ENCODE measurements around the gene MITF.

DNA sequence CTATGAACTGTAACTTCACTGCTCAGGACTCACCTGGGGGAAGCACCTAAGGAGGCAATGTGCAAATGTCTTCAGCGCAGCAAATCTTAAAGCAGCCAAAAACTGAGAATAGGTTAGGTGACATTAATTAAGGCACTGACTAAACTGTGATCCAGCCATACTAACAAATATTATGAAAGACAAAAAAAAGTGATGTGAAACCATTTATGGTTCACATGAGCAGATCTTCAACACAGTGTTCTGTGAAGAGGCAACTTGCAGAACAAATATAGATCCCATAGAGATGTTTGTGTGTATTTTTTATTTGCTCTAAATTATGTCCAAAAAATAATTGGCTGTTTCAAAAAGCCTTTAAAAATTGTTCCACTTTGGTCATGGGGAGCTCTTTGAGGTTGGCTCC, 24.1 kb upstream of the MITF start:
- TF ChIP-seq, protein P1, sequence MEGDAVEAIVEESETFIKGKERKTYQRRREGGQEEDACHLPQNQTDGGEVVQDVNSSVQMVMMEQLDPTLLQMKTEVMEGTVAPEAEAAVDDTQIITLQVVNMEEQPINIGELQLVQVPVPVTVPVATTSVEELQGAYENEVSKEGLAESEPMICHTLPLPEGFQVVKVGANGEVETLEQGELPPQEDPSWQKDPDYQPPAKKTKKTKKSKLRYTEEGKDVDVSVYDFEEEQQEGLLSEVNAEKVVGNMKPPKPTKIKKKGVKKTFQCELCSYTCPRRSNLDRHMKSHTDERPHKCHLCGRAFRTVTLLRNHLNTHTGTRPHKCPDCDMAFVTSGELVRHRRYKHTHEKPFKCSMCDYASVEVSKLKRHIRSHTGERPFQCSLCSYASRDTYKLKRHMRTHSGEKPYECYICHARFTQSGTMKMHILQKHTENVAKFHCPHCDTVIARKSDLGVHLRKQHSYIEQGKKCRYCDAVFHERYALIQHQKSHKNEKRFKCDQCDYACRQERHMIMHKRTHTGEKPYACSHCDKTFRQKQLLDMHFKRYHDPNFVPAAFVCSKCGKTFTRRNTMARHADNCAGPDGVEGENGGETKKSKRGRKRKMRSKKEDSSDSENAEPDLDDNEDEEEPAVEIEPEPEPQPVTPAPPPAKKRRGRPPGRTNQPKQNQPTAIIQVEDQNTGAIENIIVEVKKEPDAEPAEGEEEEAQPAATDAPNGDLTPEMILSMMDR (IDR thresholded peaks at IDR 0.05), result no peak
- TF ChIP-seq, protein P2, sequence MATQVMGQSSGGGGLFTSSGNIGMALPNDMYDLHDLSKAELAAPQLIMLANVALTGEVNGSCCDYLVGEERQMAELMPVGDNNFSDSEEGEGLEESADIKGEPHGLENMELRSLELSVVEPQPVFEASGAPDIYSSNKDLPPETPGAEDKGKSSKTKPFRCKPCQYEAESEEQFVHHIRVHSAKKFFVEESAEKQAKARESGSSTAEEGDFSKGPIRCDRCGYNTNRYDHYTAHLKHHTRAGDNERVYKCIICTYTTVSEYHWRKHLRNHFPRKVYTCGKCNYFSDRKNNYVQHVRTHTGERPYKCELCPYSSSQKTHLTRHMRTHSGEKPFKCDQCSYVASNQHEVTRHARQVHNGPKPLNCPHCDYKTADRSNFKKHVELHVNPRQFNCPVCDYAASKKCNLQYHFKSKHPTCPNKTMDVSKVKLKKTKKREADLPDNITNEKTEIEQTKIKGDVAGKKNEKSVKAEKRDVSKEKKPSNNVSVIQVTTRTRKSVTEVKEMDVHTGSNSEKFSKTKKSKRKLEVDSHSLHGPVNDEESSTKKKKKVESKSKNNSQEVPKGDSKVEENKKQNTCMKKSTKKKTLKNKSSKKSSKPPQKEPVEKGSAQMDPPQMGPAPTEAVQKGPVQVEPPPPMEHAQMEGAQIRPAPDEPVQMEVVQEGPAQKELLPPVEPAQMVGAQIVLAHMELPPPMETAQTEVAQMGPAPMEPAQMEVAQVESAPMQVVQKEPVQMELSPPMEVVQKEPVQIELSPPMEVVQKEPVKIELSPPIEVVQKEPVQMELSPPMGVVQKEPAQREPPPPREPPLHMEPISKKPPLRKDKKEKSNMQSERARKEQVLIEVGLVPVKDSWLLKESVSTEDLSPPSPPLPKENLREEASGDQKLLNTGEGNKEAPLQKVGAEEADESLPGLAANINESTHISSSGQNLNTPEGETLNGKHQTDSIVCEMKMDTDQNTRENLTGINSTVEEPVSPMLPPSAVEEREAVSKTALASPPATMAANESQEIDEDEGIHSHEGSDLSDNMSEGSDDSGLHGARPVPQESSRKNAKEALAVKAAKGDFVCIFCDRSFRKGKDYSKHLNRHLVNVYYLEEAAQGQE (IDR thresholded peaks at IDR 0.05; ENCODE audit: low read depth, low read length), result no peak
- TF ChIP-seq MXI1 (IDR thresholded peaks at IDR 0.05; ENCODE audit: low read depth, low read length) (no peak), YY1 (IDR thresholded peaks at IDR 0.05; ENCODE audit: low read depth) (no peak), RFX5 (IDR thresholded peaks at IDR 0.05; ENCODE audit: low read length) (no peak), NRF1 (IDR thresholded peaks at IDR 0.05; ENCODE audit: low read depth, low read length) (no peak)
- TF ChIP-seq, protein P3, sequence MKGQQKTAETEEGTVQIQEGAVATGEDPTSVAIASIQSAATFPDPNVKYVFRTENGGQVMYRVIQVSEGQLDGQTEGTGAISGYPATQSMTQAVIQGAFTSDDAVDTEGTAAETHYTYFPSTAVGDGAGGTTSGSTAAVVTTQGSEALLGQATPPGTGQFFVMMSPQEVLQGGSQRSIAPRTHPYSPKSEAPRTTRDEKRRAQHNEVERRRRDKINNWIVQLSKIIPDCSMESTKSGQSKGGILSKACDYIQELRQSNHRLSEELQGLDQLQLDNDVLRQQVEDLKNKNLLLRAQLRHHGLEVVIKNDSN (IDR thresholded peaks at IDR 0.05; ENCODE audit: borderline replicate concordance, low read depth), result no peak
